Astrocyte (in vitro differentiated cells and primary cell): ENCODE data around the gene NUBP1. TPM values are rescaled to one million over a fixed set of nuclear protein-coding genes. Genes with fewer than 3 reads are reported as not detected.

Experiments
- DNase-seq: peaks from one replicate; pipeline ENCODE4 v3.0.0-alpha.2; 2010; ENCODE audit warnings: low read depth
- FAIRE-seq: peaks from 2 replicates; lab custom pipeline; 2011; peaks lifted over from hg19 to GRCh38; lab: Jason Lieb, UNC
- H2AFZ ChIP-seq: 2 replicates; pipeline ENCODE4 v1.6.0; 2012; ENCODE audit warnings: low read depth, low read length, inconsistent platforms
- H3K27ac ChIP-seq: 2 replicates; pipeline ENCODE4 v1.5.1; 2011; ENCODE audit warnings: low read depth, low read length, inconsistent platforms
- H3K27me3 ChIP-seq: 2 replicates; pipeline ENCODE4 v1.6.0; 2011; ENCODE audit warnings: low read length, inconsistent platforms; ENCODE audit not compliant: insufficient read depth
- H3K36me3 ChIP-seq: 2 replicates; pipeline ENCODE4 v1.5.1; 2011; ENCODE audit warnings: low read length, inconsistent platforms; ENCODE audit not compliant: insufficient read depth
- H3K4me1 ChIP-seq: 2 replicates; pipeline ENCODE4 v1.5.1; 2011; ENCODE audit warnings: low read length, inconsistent platforms; ENCODE audit not compliant: insufficient read depth
- H3K4me2 ChIP-seq: 2 replicates; pipeline ENCODE4 v1.6.0; 2012; ENCODE audit warnings: low read length, inconsistent platforms
- H3K4me3 ChIP-seq: 2 replicates; pipeline ENCODE4 v1.5.1; 2011; ENCODE audit warnings: low read depth, mild to moderate bottlenecking, low read length, inconsistent platforms; ENCODE audit not compliant: insufficient read depth
- H3K79me2 ChIP-seq: 2 replicates; pipeline ENCODE4 v1.6.0; 2012; ENCODE audit warnings: mild to moderate bottlenecking, low read length, inconsistent platforms; ENCODE audit not compliant: insufficient read depth
- H3K9ac ChIP-seq: 2 replicates; pipeline ENCODE4 v1.6.0; 2012; ENCODE audit warnings: mild to moderate bottlenecking, low read length, inconsistent platforms
- H3K9me3 ChIP-seq: 2 replicates; pipeline ENCODE4 v1.5.1; 2012; ENCODE audit warnings: low read depth, mild to moderate bottlenecking, low read length, inconsistent platforms; ENCODE audit not compliant: insufficient read depth
- H4K20me1 ChIP-seq: 2 replicates; pipeline ENCODE4 v1.6.0; 2012; ENCODE audit warnings: low read length, inconsistent platforms; ENCODE audit not compliant: insufficient read depth
- H3K27ac Mint-ChIP-seq: one replicate; pipeline ENCODE4 v1.8.0; 2021; ENCODE audit warnings: mild to moderate bottlenecking, mixed read lengths; ENCODE audit not compliant: unreplicated experiment
- H3K27me3 Mint-ChIP-seq: one replicate; pipeline ENCODE4 v1.8.0; 2021; ENCODE audit warnings: low read depth, mixed read lengths; ENCODE audit not compliant: unreplicated experiment
- H3K36me3 Mint-ChIP-seq: one replicate; pipeline ENCODE4 v1.8.0; 2021; ENCODE audit warnings: low read depth, mixed read lengths; ENCODE audit not compliant: unreplicated experiment
- H3K4me1 Mint-ChIP-seq: one replicate; pipeline ENCODE4 v1.8.0; 2021; ENCODE audit warnings: low read depth, mixed read lengths; ENCODE audit not compliant: unreplicated experiment
- H3K4me3 Mint-ChIP-seq: one replicate; pipeline ENCODE4 v1.8.0; 2021; ENCODE audit warnings: mild to moderate bottlenecking, moderate library complexity, mixed read lengths; ENCODE audit not compliant: unreplicated experiment
- H3K9me3 Mint-ChIP-seq: one replicate; pipeline ENCODE4 v1.8.0; 2021; ENCODE audit warnings: mild to moderate bottlenecking, mixed read lengths; ENCODE audit not compliant: unreplicated experiment
- EZH2 ChIP-seq: IDR thresholded peaks from 2 replicates; pipeline ENCODE4 v1.6.1; 2012; ENCODE audit warnings: mild to moderate bottlenecking, low read length, inconsistent platforms; ENCODE audit not compliant: insufficient read depth
- total RNA-seq: library from RNA; stranded (reverse); gene quantifications from 2 replicates; pipeline ENCODE4 v1.2.1, GENCODE V29; 2021
- TF ChIP-seq, protein P1 (sequence below): IDR thresholded peaks from 2 replicates; pipeline ENCODE4 v1.5.1; 2011; ENCODE audit warnings: low read depth, mild to moderate bottlenecking, inconsistent platforms, low read length, moderate library complexity; ENCODE audit not compliant: insufficient read depth

NUBP1 gene
- total RNA-seq, 1 donor from 2014 or later, result 17.4 TPM

DNA sequence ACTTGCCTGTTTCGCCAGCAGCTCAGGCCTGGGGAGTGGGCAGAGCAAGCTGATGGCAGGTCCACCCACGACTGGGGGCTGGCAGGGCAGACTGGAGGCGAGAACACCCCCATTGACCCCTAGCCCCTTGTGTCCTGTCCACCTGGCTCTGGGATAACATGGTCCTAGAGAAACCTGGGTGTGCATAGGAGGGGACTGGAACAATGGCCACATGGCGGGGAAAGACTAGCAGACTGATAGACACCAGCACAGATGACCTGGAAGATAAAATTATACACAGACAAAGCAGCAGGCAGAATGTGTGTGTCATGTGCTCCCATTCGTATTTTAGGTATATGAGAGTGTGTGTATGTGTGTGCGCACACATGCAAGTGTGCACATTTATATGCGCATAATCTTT is 23.5 kb downstream of the NUBP1 start:
- H3K27me3 Mint-ChIP-seq, result no peaks in the 10 kb centered on the region
- peaks cover 24% of the 10 kb centered on the region for H3K36me3 Mint-ChIP-seq
- no peaks in the 10 kb centered on the region for H3K27me3 ChIP-seq
- no peak overlapping the region for H2AFZ ChIP-seq
- FAIRE-seq (no peak), DNase-seq (no peak)
- no peak for TF ChIP-seq EZH2
- TF ChIP-seq, protein P1, sequence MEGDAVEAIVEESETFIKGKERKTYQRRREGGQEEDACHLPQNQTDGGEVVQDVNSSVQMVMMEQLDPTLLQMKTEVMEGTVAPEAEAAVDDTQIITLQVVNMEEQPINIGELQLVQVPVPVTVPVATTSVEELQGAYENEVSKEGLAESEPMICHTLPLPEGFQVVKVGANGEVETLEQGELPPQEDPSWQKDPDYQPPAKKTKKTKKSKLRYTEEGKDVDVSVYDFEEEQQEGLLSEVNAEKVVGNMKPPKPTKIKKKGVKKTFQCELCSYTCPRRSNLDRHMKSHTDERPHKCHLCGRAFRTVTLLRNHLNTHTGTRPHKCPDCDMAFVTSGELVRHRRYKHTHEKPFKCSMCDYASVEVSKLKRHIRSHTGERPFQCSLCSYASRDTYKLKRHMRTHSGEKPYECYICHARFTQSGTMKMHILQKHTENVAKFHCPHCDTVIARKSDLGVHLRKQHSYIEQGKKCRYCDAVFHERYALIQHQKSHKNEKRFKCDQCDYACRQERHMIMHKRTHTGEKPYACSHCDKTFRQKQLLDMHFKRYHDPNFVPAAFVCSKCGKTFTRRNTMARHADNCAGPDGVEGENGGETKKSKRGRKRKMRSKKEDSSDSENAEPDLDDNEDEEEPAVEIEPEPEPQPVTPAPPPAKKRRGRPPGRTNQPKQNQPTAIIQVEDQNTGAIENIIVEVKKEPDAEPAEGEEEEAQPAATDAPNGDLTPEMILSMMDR, result no peak
- no peak overlapping the region for H3K4me3 Mint-ChIP-seq
- H3K4me3 ChIP-seq, result no peak overlapping the region
- H3K9me3 Mint-ChIP-seq, result no peaks in the 10 kb centered on the region
- H3K4me2 ChIP-seq, result no peak overlapping the region
- H3K4me1 ChIP-seq, result no peaks in the 10 kb centered on the region
- H3K79me2 ChIP-seq, result no peaks in the 10 kb centered on the region
- H3K4me1 Mint-ChIP-seq, result no peaks in the 10 kb centered on the region
- no peaks in the 10 kb centered on the region for H3K36me3 ChIP-seq
- no peak overlapping the region for H3K9ac ChIP-seq
- no peaks in the 10 kb centered on the region for H4K20me1 ChIP-seq
- H3K9me3 ChIP-seq, result no peaks in the 10 kb centered on the region
- H3K27ac Mint-ChIP-seq, result no peak overlapping the region
- H3K27ac ChIP-seq, result no peak overlapping the region

GRCh38 chr16:10769381-10769780 is 25.7 kb downstream of the NUBP1 start:
- no peaks in the 10 kb centered on the region for H3K79me2 ChIP-seq

GRCh38 chr16:10770907-10771306 is 27.3 kb downstream of the NUBP1 start:
- no peak overlapping the region for H3K4me3 ChIP-seq
- H3K9me3 ChIP-seq, result no peaks in the 10 kb centered on the region
- no peak overlapping the region for H2AFZ ChIP-seq
- H3K36me3 ChIP-seq, result no peaks in the 10 kb centered on the region
- H4K20me1 ChIP-seq, result no peaks in the 10 kb centered on the region
- no peaks in the 10 kb centered on the region for H3K79me2 ChIP-seq
- H3K4me1 ChIP-seq, result no peaks in the 10 kb centered on the region
- no peaks in the 10 kb centered on the region for H3K27me3 Mint-ChIP-seq
- H3K27ac Mint-ChIP-seq, result no peak overlapping the region
- H3K4me2 ChIP-seq, result no peak overlapping the region
- H3K9ac ChIP-seq, result no peak overlapping the region
- TF ChIP-seq, protein P1, result no peak
- no peak for TF ChIP-seq EZH2
- peaks cover 4% of the 10 kb centered on the region for H3K4me1 Mint-ChIP-seq
- no peak for FAIRE-seq
- peaks cover 4% of the 10 kb centered on the region for H3K36me3 Mint-ChIP-seq
- DNase-seq, result no peak
- no peaks in the 10 kb centered on the region for H3K9me3 Mint-ChIP-seq
- no peaks in the 10 kb centered on the region for H3K27me3 ChIP-seq
- no peak overlapping the region for H3K4me3 Mint-ChIP-seq
- no peak overlapping the region for H3K27ac ChIP-seq

More at GRCh38 chr16:10769381-10769780, 25.7 kb downstream of the NUBP1 start:
- H4K20me1 ChIP-seq, result no peaks in the 10 kb centered on the region
- FAIRE-seq, result no peak
- Mint-ChIP-seq H3K36me3 (peaks cover 8% of the 10 kb centered on the region), H3K4me3 (no peak overlapping the region), H3K27me3 (no peaks in the 10 kb centered on the region), H3K27ac (no peak overlapping the region), H3K9me3 (no peaks in the 10 kb centered on the region), H3K4me1 (no peaks in the 10 kb centered on the region)
- no peak overlapping the region for H3K4me3 ChIP-seq
- H3K36me3 ChIP-seq, result no peaks in the 10 kb centered on the region
- H3K9ac ChIP-seq, result no peak overlapping the region
- H3K9me3 ChIP-seq, result no peaks in the 10 kb centered on the region
- H3K27me3 ChIP-seq, result no peaks in the 10 kb centered on the region
- TF ChIP-seq, protein P1, result no peak
- no peak for TF ChIP-seq EZH2
- no peak for DNase-seq
- H3K4me2 ChIP-seq, result no peak overlapping the region
- no peak overlapping the region for H2AFZ ChIP-seq
- no peaks in the 10 kb centered on the region for H3K4me1 ChIP-seq
- H3K27ac ChIP-seq, result no peak overlapping the region
